Neural cell (in vitro differentiated cells): ENCODE measurements around the gene LTB4R2. TPM values are rescaled to one million over a fixed set of nuclear protein-coding genes. Genes with fewer than 3 reads are reported as not detected.
"Not testable (repeated sequence)": the region's sequence is repeated elsewhere in the genome, so short reads cannot be mapped to it uniquely, and the experiment has no call there.

ENCODE experiments used
- H2AFZ ChIP-seq: fragments of 200-600, 300-800 bp; sonication (generic), shearing (Covaris generic); 2 replicates; pipeline ENCODE4 v1.6.0; 2014; ENCODE audit warnings: low read depth, mild to moderate bottlenecking, antibody characterized with exemption, low read length, moderate library complexity
- H3F3A ChIP-seq: fragments of 200-600 bp; shearing (Covaris generic); 2 replicates; pipeline ENCODE4 v1.6.1; 2016; ENCODE audit warnings: mild to moderate bottlenecking, moderate library complexity, mixed read lengths, antibody characterized with exemption, low read length; ENCODE audit not compliant: insufficient read depth, poor library complexity, severe bottlenecking
- H3K27ac ChIP-seq: fragments of 200-600, 300-800 bp; sonication (generic), shearing (Covaris generic); 2 replicates; pipeline ENCODE4 v1.5.1; 2014; ENCODE audit warnings: mild to moderate bottlenecking, low read length, moderate library complexity
- H3K27me3 ChIP-seq: fragments of 300-800, 200-600 bp; sonication (generic), shearing (Covaris generic); 2 replicates; pipeline ENCODE4 v1.6.0; 2014; ENCODE audit warnings: mild to moderate bottlenecking, low read depth, low read length, moderate library complexity; ENCODE audit not compliant: insufficient read depth
- H3K36me3 ChIP-seq: fragments of 300-800, 200-600 bp; sonication (generic), shearing (Covaris generic); 2 replicates; pipeline ENCODE4 v1.5.1; 2014; ENCODE audit warnings: mild to moderate bottlenecking, antibody characterized with exemption, low read length, moderate library complexity; ENCODE audit not compliant: insufficient read depth
- H3K4me2 ChIP-seq: fragments of 300-800, 200-600 bp; sonication (generic), shearing (Covaris generic); 2 replicates; pipeline ENCODE4 v1.6.0; 2014; ENCODE audit warnings: mild to moderate bottlenecking, low read length
- H3K4me3 ChIP-seq: fragments of 300-800, 200-600 bp; sonication (generic), shearing (Covaris generic); 2 replicates; pipeline ENCODE4 v1.5.1; 2014; ENCODE audit warnings: mild to moderate bottlenecking, low read length, moderate library complexity
- H3K79me2 ChIP-seq: fragments of 200-600 bp; shearing (Covaris generic); replicated peaks from 2 replicates; pipeline ENCODE4 v1.6.0; 2014; ENCODE audit warnings: mild to moderate bottlenecking, low read length, moderate library complexity; ENCODE audit not compliant: insufficient read depth
- H3K9ac ChIP-seq: fragments of 300-800, 200-600 bp; sonication (generic), shearing (Covaris generic); 2 replicates; pipeline ENCODE4 v1.6.1; 2016; ENCODE audit warnings: mild to moderate bottlenecking, low read length, mixed read lengths
- H3K9me2 ChIP-seq: fragments of 200-600 bp; shearing (Covaris generic); 2 replicates; pipeline ENCODE4 v1.6.1; 2016; ENCODE audit warnings: mild to moderate bottlenecking, low read length, mixed read lengths; ENCODE audit not compliant: insufficient read depth
- H3K9me3 ChIP-seq: fragments of 200-600, 300-800 bp; sonication (generic), shearing (Covaris generic); 2 replicates; pipeline ENCODE4 v1.6.1; 2016; ENCODE audit warnings: mild to moderate bottlenecking, mixed run types, low read length, moderate library complexity, mixed read lengths
- H4K20me1 ChIP-seq: fragments of 200-600 bp; shearing (Covaris generic); 2 replicates; pipeline ENCODE4 v1.6.1; 2016; ENCODE audit warnings: mild to moderate bottlenecking, mixed run types; ENCODE audit not compliant: insufficient read depth
- EP300 ChIP-seq: fragments of 450-650 bp; conservative IDR thresholded peaks from 2 replicates; pipeline ENCODE4 v1.6.1; 2014; ENCODE audit warnings: antibody characterized with exemption, mild to moderate bottlenecking, moderate library complexity; ENCODE audit not compliant: poor library complexity, severe bottlenecking
- MXI1 ChIP-seq: fragments of 450-650 bp; conservative IDR thresholded peaks from 2 replicates; pipeline ENCODE4 v1.6.1; 2014; ENCODE audit warnings: antibody characterized with exemption, mild to moderate bottlenecking; ENCODE audit not compliant: poor library complexity, severe bottlenecking
- RAD21 ChIP-seq: fragments of 450-650 bp; conservative IDR thresholded peaks from 2 replicates; pipeline ENCODE4 v1.6.1; 2014; ENCODE audit warnings: antibody characterized with exemption, mild to moderate bottlenecking, moderate library complexity
- SMC3 ChIP-seq: fragments of 450-650 bp; conservative IDR thresholded peaks from 2 replicates; pipeline ENCODE4 v1.6.1; 2014; ENCODE audit warnings: antibody characterized with exemption, mild to moderate bottlenecking, moderate library complexity; ENCODE audit not compliant: poor library complexity
- TAF1 ChIP-seq: IDR thresholded peaks from 2 replicates; pipeline ENCODE4 v1.6.1; 2012; ENCODE audit warnings: low read depth
- polyA plus RNA-seq: library from polyadenylated mRNA; depleted of rRNA; stranded (reverse); fragments of >200 nt; gene quantifications from 2 replicates; pipeline ENCODE4 v1.2.3, GENCODE V29; 2014
- TF ChIP-seq, protein P1 (sequence below): fragments of 450-650 bp; IDR thresholded peaks from 2 replicates; pipeline ENCODE4 v1.5.1; 2014; ENCODE audit warnings: antibody characterized with exemption, mild to moderate bottlenecking, moderate library complexity; ENCODE audit not compliant: poor library complexity, severe bottlenecking
- TF ChIP-seq, protein P2 (sequence below): IDR thresholded peaks from 2 replicates; pipeline ENCODE4 v1.6.1; 2012; ENCODE audit warnings: borderline replicate concordance

The LTB4R2 gene
- polyA plus RNA-seq, 1 donor from 2014 or later, result 5.0 TPM

DNA sequence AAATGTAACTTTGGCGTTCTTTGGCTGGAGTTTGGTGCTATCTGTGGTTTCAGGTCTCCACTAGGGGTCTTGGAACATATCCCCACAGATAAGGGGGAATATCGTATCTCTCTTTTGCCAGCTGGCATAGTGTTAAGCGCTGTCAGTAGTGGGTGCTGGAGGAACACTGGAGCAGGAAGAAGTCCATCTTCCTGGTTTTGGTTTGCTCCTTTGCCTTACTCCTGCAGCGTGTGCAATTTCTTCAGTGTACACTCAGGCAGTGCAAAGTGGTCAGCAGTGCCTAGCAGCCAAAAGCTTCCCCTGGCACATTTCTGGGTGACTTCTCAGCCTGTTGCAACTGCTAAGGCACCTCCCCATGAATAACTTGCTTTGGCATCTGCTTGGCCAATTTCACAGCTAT lies 41.6 kb downstream of the LTB4R2 start:
- Histone ChIP-seq H3F3A (no peaks in the 10 kb centered on the region), H3K36me3 (no peaks in the 10 kb centered on the region), H3K79me2 (no peaks in the 10 kb centered on the region), H3K4me3 (no peak overlapping the region), H2AFZ (no peak overlapping the region), H3K4me2 (no peak overlapping the region), H3K9ac (no peak overlapping the region), H4K20me1 (no peaks in the 10 kb centered on the region), H3K27me3 (peaks cover 6% of the 10 kb centered on the region), H3K9me3 (no peaks in the 10 kb centered on the region), H3K9me2 (no peaks in the 10 kb centered on the region), H3K27ac (no peak overlapping the region)
- TF ChIP-seq RAD21, result no peak
- TF ChIP-seq TAF1, result no peak
- no peak for TF ChIP-seq MXI1
- TF ChIP-seq, protein P1, sequence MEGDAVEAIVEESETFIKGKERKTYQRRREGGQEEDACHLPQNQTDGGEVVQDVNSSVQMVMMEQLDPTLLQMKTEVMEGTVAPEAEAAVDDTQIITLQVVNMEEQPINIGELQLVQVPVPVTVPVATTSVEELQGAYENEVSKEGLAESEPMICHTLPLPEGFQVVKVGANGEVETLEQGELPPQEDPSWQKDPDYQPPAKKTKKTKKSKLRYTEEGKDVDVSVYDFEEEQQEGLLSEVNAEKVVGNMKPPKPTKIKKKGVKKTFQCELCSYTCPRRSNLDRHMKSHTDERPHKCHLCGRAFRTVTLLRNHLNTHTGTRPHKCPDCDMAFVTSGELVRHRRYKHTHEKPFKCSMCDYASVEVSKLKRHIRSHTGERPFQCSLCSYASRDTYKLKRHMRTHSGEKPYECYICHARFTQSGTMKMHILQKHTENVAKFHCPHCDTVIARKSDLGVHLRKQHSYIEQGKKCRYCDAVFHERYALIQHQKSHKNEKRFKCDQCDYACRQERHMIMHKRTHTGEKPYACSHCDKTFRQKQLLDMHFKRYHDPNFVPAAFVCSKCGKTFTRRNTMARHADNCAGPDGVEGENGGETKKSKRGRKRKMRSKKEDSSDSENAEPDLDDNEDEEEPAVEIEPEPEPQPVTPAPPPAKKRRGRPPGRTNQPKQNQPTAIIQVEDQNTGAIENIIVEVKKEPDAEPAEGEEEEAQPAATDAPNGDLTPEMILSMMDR, result no peak
- TF ChIP-seq, protein P2, sequence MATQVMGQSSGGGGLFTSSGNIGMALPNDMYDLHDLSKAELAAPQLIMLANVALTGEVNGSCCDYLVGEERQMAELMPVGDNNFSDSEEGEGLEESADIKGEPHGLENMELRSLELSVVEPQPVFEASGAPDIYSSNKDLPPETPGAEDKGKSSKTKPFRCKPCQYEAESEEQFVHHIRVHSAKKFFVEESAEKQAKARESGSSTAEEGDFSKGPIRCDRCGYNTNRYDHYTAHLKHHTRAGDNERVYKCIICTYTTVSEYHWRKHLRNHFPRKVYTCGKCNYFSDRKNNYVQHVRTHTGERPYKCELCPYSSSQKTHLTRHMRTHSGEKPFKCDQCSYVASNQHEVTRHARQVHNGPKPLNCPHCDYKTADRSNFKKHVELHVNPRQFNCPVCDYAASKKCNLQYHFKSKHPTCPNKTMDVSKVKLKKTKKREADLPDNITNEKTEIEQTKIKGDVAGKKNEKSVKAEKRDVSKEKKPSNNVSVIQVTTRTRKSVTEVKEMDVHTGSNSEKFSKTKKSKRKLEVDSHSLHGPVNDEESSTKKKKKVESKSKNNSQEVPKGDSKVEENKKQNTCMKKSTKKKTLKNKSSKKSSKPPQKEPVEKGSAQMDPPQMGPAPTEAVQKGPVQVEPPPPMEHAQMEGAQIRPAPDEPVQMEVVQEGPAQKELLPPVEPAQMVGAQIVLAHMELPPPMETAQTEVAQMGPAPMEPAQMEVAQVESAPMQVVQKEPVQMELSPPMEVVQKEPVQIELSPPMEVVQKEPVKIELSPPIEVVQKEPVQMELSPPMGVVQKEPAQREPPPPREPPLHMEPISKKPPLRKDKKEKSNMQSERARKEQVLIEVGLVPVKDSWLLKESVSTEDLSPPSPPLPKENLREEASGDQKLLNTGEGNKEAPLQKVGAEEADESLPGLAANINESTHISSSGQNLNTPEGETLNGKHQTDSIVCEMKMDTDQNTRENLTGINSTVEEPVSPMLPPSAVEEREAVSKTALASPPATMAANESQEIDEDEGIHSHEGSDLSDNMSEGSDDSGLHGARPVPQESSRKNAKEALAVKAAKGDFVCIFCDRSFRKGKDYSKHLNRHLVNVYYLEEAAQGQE, result no peak
- no peak for TF ChIP-seq EP300

DNA sequence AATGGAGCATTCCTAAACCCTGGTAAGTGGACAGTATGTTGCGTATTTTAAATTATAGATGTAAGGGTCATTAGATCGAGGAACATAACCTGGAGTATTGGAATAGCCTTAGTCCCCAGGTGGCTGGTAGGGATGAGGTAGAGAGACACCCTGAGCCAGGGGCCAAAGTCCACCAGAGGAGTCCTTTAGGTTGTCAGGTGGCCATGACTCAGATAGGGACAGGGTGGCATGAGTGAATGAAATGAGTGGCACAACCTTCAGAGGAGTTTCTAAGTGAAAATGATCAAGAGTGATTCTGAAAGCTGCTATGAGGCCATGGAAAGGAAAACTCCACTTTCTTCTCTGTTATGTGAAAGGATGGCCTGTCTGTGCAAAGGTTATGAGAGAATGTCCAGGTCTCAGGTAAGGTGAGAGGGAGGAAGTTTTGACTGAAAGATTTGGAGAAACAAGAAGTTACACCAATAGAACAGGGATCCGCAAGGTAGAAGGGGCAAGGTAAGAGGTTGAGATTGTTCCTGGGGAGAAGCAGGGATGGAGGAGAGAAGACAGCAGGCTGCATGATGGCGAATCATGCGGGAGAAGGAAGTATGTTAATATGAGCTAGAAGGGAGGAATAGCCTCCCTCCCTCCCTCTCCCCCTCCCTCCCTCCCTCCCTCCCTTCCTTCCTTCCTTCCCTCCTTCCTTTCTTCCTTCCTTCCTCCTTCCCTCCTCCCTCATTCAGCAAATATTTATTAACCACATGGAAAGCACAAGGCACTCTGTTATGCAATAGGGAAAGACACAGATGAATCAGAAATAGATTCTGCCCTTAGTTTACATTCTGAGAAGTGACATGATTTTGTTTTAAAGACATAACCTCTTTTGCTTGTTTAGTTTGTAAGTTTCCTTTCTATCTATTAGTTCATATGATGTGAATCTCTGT lies 43.9 kb downstream of the LTB4R2 start:
- H3K79me2 ChIP-seq, result no peaks in the 10 kb centered on the region
- H3K36me3 ChIP-seq, result no peaks in the 10 kb centered on the region
- peaks cover 6% of the 10 kb centered on the region for H3K27me3 ChIP-seq
- no peaks in the 10 kb centered on the region for H3F3A ChIP-seq
- H3K27ac ChIP-seq, result no peak overlapping the region
- no peak overlapping the region for H3K4me3 ChIP-seq
- TF ChIP-seq SMC3 (no peak), TAF1 (no peak)
- H3K4me2 ChIP-seq, result no peak overlapping the region
- no peak overlapping the region for H3K9ac ChIP-seq
- H2AFZ ChIP-seq, result no peak overlapping the region
- H3K9me3 ChIP-seq, result no peaks in the 10 kb centered on the region
- H3K9me2 ChIP-seq, result no peaks in the 10 kb centered on the region
- H4K20me1 ChIP-seq, result no peaks in the 10 kb centered on the region

DNA sequence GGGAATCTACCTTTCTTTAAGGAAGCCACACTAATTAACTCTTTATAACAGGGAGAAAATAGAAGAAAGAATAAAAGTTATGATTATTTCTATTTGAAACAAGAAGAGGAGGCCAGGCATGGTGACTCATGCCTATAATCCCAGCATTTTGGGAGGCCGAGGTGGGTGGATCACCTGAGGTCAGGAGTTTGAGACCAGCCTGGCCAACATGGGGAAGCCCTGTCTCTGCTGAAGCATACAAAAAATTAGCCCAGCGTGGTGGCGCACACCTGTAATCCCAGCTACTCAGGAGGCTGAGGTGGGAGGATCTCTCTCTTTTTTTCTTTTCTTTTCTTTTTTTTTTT lies 44.5 kb downstream of the LTB4R2 start:
- not testable (repeated sequence) for H2AFZ ChIP-seq, H4K20me1 ChIP-seq, H3K9me2 ChIP-seq, H3K4me3 ChIP-seq, H3K9me3 ChIP-seq, H3K36me3 ChIP-seq, H3F3A ChIP-seq, H3K4me2 ChIP-seq, H3K79me2 ChIP-seq, H3K27ac ChIP-seq, H3K9ac ChIP-seq
- peaks cover 11% of the 10 kb centered on the region for H3K27me3 ChIP-seq
